HUES64 (cell line): ENCODE results near the gene ABHD12B.
A peak's percentile ranks its signal among the peaks of the same experiment; 100 is the strongest.
"Not testable (repeated sequence)": the region's sequence is repeated elsewhere in the genome, so short reads cannot be mapped to it uniquely, and the experiment has no call there.

ENCODE experiments used
- H3K27ac ChIP-seq: 2 replicates; pipeline ENCODE4 v1.7.0; 2013; ENCODE audit warnings: low read depth, low read length, inconsistent platforms
- H3K27me3 ChIP-seq: 2 replicates; pipeline ENCODE4 v1.6.1; 2013; ENCODE audit warnings: mild to moderate bottlenecking, low read length; ENCODE audit not compliant: insufficient read depth
- H3K36me3 ChIP-seq: 2 replicates; pipeline ENCODE4 v1.6.1; 2013; ENCODE audit warnings: mild to moderate bottlenecking, low read length; ENCODE audit not compliant: insufficient read depth
- H3K4me1 ChIP-seq: 2 replicates; pipeline ENCODE4 v1.6.1; 2013; ENCODE audit warnings: mild to moderate bottlenecking, low read length, moderate library complexity; ENCODE audit not compliant: insufficient read depth
- H3K4me3 ChIP-seq: 2 replicates; pipeline ENCODE4 v1.5.1; 2013; ENCODE audit warnings: mild to moderate bottlenecking, low read length, moderate library complexity
- H3K9ac ChIP-seq: 2 replicates; pipeline ENCODE4 v1.6.1; 2013; ENCODE audit warnings: mild to moderate bottlenecking, low read depth, low read length
- H3K9me3 ChIP-seq: 2 replicates; pipeline ENCODE4 v1.6.1; 2013; ENCODE audit warnings: low read depth, low read length; ENCODE audit not compliant: insufficient read depth
- WGBS: fragments of 150-250, 120-280 bp; methylation state at CpG from one replicate; pipeline ENCODE4 v1.1.7; 2013; ENCODE audit warnings: missing lambda C conversion rate; 5-methylcytosine and 5-hydroxymethylcytosine counted together

Gene ABHD12B

DNA sequence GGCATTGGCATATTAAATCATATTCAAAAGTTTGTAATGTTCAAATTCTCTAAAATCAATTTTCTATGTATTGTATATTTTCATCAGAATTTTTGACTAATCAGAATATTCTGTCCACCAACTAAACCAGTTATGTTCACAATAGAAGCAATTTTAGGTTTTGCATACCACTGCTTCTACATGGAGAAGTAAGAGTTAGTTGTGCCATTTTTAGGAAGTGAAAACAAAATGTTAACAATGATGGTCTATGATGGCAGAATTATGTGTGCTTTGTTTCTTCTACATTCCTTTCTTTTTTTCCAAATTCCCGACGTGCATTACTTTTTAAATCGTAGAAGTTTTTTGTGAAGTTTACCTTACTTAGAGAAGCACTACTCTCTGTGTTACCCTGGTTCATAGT lies 29.5 kb downstream of the ABHD12B start:
- Histone ChIP-seq H3K4me3 (no peak overlapping the region), H3K36me3 (peaks cover 20% of the 10 kb centered on the region), H3K27me3 (no peaks in the 10 kb centered on the region), H3K9me3 (peaks cover 6% of the 10 kb centered on the region), H3K27ac (no peak overlapping the region), H3K9ac (no peak overlapping the region), H3K4me1 (peaks cover 25% of the 10 kb centered on the region)
- WGBS: no CpG with 5 or more reads among the region's 3 CpGs

DNA sequence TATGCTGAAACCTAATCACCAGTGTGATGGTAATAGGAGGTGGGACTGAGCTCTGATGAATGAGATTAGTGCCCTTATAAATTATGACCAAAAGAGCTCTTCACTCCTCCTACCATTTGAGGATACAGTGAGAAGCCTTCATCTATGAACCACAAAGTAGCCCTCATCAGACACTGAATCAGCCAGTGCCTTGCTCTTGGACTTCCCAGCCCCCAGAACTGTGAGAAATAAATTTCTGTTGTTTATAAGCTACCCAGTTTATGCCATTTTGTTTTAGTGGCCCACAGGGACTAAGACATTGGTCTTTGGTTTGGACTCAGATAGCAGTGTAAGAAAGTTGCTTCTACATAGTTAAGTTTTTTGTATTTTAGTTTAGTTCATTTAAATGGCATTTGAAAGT lies 32.9 kb downstream of the ABHD12B start:
- no peaks in the 10 kb centered on the region for H3K27me3 ChIP-seq
- H3K4me1 ChIP-seq: peaks cover 11% of the 10 kb centered on the region
- no peak overlapping the region for H3K9ac ChIP-seq
- H3K27ac ChIP-seq: no peak overlapping the region
- H3K9me3 ChIP-seq: peaks cover 6% of the 10 kb centered on the region
- H3K36me3 ChIP-seq: peaks cover 45% of the 10 kb centered on the region
- H3K4me3 ChIP-seq: no peak overlapping the region

DNA sequence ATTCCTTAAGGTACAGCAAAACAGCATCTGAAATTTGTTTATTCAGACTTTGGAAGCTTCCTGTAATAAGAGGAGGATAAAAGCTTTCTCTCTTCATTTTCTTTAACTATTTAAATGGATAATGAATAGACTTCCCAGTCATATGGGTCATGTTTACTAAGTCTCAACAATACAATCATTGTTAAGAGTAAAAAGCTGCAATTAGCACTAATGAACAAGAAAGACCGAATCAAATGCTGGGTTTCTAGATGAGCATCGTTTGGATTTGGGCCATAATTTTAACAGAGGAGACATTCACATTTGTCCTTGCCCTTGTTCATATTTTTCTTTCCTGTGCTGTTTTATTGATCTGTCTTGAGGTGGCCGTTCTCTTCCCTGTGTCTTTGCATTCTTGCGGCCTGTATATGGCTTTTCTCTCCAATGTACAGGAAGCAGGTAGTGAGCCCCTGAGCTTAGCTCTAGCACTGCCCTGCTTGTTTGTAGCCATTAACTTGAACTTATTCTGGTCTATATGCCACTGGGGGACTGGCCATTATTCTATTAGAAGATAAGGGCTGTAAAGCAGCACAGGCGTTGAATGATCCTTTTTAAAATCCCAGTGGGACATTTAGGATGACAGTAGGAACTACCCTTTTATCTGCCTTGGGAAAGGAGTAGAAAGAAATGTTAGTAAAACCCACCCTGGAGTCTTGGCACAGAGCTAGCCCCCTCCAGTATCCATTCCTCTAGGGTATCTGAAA lies 34.6 kb downstream of the ABHD12B start:
- WGBS: 81% methylated on average over 5 of the region's 5 CpGs
- H3K4me1 ChIP-seq: peaks cover 21% of the 10 kb centered on the region
- H3K9ac ChIP-seq: no peak overlapping the region
- no peak overlapping the region for H3K4me3 ChIP-seq
- H3K27me3 ChIP-seq: no peaks in the 10 kb centered on the region
- H3K9me3 ChIP-seq: peaks cover 6% of the 10 kb centered on the region
- H3K27ac ChIP-seq: no peak overlapping the region
- peaks cover 55% of the 10 kb centered on the region for H3K36me3 ChIP-seq

DNA sequence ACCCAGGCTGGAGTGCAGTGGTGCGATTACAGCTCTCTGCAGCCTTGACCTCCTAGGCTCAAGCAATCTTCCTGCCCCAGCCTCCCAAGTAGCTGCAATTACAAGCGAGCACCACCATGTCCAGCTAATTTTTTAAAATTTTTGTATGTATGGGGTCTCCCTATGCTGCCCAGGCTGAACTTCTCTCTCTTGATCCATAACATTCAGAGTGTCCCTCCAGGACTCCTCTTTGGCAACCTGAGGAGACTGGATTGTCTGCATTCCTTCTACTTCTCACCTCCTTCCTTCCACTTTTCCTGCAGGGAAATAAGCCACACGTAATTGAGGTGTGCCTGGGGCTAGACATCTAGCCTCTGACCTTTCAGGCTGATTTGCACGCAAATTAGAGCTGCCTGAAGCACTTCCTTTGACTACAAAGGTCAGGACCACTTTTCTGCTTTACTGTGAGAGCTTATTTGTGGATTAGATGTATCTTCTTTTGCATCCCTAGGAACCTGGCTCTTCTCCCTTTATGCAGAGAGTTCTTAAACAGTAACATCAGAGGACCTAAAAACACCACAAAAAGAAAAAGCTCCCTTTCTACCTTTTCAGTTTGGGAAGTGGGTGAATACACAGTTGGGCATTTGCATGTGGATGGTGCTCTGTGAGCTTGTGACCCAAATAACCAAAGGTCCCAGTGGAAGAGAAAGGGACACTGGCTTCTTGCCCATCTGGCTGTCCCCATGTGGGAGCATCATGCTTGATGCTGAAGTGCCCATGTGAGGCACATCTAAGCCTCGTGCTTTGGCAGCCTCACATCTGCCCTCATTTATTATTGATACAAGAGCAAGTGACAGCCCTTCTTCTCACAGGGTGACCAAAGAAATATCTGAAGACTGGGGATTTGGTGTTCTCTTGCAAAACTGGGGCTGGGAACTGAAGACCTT lies 38.9 kb downstream of the ABHD12B start:
- WGBS: 68% methylated on average over 5 of the region's 5 CpGs
- Histone ChIP-seq H3K27me3 (no peaks in the 10 kb centered on the region), H3K27ac (no peak overlapping the region), H3K4me3 (no peak overlapping the region), H3K9ac (no peak overlapping the region), H3K4me1 (peaks cover 21% of the 10 kb centered on the region), H3K36me3 (peaks cover 72% of the 10 kb centered on the region), H3K9me3 (no peaks in the 10 kb centered on the region)

DNA sequence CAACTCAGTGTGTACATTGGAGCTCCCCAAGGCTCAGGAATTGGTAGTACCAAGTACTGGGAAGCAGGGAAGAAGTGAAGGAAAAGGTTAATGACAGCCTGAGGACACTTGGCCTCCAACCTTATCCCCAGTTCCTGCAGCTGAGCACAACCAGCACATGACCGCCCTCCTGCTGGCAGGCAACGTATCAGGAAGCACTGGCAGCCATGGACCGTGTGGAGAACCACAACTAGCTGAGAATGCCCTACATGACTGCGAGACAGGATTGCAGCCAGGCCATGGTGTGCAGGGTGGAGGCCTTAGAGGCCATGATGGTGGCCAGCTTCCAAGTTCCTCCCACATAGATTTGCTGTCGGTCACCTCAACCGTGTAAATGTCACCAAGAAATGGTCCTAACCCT lies 45.6 kb downstream of the ABHD12B start:
- H3K4me1 ChIP-seq: peaks cover 11% of the 10 kb centered on the region; the same call in 1 of the 2 replicates
- 94% methylated on average over 6 of the region's 6 CpGs for WGBS
- H3K27ac ChIP-seq: no peak overlapping the region
- no peaks in the 10 kb centered on the region for H3K9me3 ChIP-seq
- H3K4me3 ChIP-seq: no peak overlapping the region
- H3K27me3 ChIP-seq: no peaks in the 10 kb centered on the region
- peaks cover 56% of the 10 kb centered on the region for H3K36me3 ChIP-seq
- no peak overlapping the region for H3K9ac ChIP-seq

DNA sequence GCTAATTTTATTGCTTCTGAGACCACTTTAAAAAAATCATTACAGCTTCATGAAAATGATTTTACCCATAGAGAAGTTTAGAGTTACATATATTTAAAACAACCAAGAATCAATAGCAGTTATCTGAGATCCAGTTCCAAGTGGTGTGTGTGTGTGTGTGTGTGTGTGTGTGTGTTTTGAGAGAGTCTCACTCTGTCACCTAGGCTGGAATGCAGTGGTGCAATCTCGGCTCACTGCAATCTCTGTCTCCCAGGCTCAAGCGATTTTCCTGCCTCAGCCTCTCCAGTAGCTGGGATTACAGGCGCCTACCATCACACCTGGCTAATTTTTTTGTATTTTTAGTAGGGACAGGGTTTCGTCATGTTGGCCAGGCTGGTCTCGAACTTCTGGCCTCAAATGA lies 47.7 kb downstream of the ABHD12B start:
- H3K9me3 ChIP-seq, H3K27me3 ChIP-seq, H3K9ac ChIP-seq, H3K27ac ChIP-seq, H3K4me3 ChIP-seq: not testable (repeated sequence)
- Histone ChIP-seq H3K4me1 (peaks cover 11% of the 10 kb centered on the region; the same call in 1 of the 2 replicates), H3K36me3 (peaks cover 62% of the 10 kb centered on the region)
- WGBS: 91% methylated on average over 5 of the region's 5 CpGs

DNA sequence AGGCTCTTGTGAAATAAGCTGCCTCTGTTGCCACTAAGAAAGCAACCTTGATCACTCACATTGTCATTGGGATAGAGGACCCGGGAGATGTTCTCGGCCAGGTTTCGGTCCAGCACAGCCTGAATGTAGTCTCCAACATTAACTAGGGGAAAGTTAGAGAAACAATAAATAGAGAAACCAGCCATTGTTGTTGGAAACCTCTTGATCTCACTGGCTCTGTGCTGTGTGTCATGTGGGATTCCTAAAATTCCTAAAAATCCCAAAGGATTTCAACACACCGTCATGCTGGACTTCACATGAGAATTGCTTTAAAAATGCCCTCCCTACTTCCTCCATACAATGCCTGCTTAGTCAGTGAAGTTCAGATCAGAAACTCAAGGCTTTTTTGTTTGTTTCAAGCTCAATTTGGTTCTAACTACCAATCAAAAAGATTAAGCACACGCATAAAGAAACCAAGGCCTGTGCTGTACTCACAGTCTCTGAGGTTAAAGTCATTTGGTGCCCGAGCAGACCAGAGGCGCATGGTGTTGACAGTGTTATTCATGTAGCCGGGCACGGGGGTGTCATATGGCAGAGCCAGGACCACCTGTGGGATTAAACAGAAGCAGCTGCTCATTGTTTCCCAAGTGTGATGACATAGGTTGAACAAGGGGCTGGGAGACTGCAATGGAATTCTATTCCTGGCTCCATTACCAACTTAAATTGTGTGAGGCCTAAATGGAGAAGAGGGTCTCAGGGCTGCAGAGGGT lies 48.8 kb downstream of the ABHD12B start:
- H3K4me3 ChIP-seq: no peak overlapping the region
- H3K4me1 ChIP-seq: peaks cover 11% of the 10 kb centered on the region
- no peaks in the 10 kb centered on the region for H3K27me3 ChIP-seq
- 89% methylated on average over 9 of the region's 9 CpGs for WGBS
- no peak overlapping the region for H3K9ac ChIP-seq
- peaks cover 59% of the 10 kb centered on the region for H3K36me3 ChIP-seq
- H3K27ac ChIP-seq: 0 out of 2 replicates have a peak overlapping the region, but pooled peaks have one; percentile 10
- H3K9me3 ChIP-seq: no peaks in the 10 kb centered on the region

DNA sequence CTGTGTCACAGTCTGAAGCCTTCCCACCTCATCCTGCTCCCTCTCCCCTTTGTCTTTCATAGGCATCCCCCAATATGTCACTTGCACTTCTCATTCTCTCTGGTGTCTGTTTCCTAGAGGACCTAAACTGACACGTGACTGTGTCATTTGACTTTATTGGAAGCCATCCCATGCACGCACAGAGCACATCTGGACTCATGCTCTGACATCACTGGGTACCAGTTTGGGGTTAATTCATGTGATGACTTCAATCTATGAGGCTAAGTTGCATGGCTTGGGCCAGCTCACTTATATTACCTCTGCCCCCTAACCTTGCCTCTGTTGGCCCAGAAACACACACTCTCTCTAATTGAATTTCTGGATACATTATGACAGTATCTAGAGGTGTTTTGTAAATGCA lies 51.0 kb downstream of the ABHD12B start:
- Histone ChIP-seq H3K9me3 (no peaks in the 10 kb centered on the region), H3K36me3 (peaks cover 48% of the 10 kb centered on the region), H3K9ac (no peak overlapping the region), H3K4me3 (no peak overlapping the region), H3K4me1 (peaks cover 11% of the 10 kb centered on the region), H3K27me3 (no peaks in the 10 kb centered on the region), H3K27ac (no peak overlapping the region)
- 98% methylated on average over 2 of the region's 2 CpGs for WGBS

DNA sequence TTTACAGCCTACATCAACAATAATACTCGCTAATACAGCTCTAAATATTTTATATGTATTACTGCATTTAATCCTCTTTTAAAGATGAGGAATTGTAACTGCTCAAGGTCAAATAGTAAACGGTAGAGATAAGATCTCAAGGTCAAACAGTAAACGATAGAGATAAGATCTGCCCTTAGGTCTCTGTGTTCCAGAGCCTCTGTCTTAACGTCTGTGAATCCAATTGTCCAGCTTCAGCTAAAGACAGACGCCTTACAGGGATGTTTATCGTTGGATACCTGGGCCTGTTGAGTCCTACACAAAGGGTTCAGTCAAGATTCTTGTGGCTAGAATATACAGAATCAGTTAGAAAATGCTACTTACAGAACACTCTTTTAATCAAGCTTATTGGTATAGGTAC lies 52.4 kb downstream of the ABHD12B start:
- no peak overlapping the region for H3K9ac ChIP-seq
- no peak overlapping the region for H3K4me3 ChIP-seq
- H3K27ac ChIP-seq: no peak overlapping the region
- peaks cover 54% of the 10 kb centered on the region for H3K36me3 ChIP-seq
- H3K9me3 ChIP-seq: no peaks in the 10 kb centered on the region
- H3K4me1 ChIP-seq: peaks cover 11% of the 10 kb centered on the region
- 91% methylated on average over 5 of the region's 6 CpGs for WGBS
- H3K27me3 ChIP-seq: no peaks in the 10 kb centered on the region

DNA sequence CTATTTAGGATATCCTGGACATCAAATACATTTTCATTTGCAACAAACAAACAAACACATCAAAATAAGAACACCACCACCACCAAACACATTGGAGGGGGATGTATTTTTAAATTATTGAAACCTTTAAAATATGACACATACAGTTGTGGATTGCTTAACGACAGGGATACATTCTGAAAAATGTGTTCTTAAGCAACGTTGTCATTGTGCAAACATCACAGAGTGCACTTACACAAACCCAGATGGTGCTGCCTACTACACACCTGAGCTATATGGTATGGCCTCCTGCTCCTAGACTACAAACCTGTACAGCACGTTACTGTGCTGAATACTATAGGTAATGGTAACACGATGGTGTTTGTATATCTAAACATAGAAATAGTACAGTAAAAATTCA lies 53.0 kb downstream of the ABHD12B start:
- H3K36me3 ChIP-seq: peaks cover 60% of the 10 kb centered on the region
- no peaks in the 10 kb centered on the region for H3K27me3 ChIP-seq
- no peak overlapping the region for H3K27ac ChIP-seq
- no peaks in the 10 kb centered on the region for H3K9me3 ChIP-seq
- no peak overlapping the region for H3K4me3 ChIP-seq
- H3K9ac ChIP-seq: no peak overlapping the region
- peaks cover 11% of the 10 kb centered on the region for H3K4me1 ChIP-seq
- 85% methylated on average over 2 of the region's 4 CpGs for WGBS
